A549 treated with AZD2906 at 1 μM for 4 hours (cell line): Measurements from ENCODE around the gene EFHB. TPM values are rescaled to one million over a fixed set of nuclear protein-coding genes. Genes with fewer than 3 reads are reported as not detected.

ENCODE experiments used
- total RNA-seq: library from RNA; stranded (reverse); fragments of 200-300 nt; extraction: Qiagen RNA extraction; gene quantifications from 5 replicates; pipeline ENCODE4 v1.2.3, GENCODE V29; 2022

Gene EFHB, protein sequence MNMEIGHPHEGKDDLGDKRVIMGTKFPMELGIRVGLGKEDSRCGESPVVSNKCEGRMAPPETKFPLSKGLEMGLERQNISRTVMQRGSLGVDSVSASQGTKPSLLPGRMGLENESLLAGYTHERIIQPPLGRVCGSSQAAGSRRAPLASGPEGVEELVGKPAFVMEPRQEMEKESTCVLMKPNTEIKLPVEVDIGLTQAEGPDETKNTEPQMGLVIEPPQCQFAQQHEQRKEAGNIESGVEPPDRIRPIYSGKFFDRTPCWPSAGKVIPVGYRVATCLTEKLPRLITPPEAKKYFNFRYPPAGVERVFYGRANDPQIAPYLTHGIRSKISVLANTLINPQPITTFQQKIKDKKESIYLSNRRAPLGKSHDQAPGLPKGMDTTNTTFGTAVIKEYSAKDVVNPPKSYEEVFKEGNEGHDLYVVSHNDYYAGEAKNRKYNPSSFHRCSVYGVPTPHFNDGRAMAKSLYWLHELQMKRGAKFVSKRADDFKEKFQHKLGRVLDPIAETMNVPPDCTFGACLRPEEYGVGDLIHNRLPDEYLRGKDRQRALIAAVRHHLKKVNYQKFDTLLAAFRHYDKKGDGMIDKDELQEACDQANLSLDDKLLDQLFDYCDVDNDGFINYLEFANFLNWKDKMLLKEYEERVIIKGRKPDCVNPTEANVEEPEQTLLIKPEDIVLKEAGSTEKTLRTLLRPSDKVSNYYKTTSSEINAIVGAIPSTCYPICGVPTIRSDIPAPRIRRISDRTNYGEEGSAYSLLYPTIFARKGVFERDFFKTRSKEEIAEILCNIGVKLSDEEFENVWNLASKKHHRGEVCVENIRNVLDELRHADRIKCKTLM
- 0.79 to 1.5 TPM (median 1.2 TPM) in 5 replicates for total RNA-seq

GRCh38 chr3:19934098-19934566 lies at the start of gene EFHB:
Gene EFHB (minus strand): TSS chr3:19934217. CDS start chr3:19934018, 199 bp downstream.

DNA sequence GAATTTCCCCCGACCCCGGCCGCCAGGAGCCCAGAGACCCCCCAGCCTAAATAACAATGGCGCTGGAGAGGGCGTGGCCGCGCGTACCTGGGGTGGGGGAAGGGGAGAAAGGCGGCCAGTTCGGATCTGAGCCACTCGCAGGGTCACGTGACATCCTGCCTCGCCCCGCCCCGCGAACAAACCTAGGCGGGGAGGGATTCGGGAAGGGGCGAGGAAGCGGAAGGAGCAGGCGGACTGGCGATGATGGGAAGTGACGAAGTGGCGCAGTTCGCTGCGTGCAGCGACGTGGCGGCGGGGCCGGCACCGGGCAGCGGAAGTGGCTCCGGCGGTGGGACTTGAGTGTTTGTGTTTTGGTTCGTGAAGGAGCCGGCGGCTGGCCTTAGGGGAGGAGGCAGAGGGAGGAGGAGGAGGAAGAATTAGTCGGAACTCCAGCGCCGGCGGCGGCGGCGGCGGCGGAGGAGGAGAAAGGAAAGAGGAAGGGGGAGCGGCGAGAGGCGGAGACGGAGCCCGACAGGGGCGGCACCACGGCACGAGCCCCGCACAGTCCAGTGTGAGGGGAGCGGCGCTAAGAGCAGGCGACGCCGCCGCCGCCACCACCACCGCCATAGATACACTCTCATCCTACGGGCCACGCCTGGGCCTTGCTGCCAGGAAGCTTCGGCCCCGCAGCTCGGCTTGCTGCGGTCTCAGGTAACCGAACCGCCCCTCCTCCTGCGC lies 13.0 kb upstream of the EFHB start, which contains the start of gene RAB5A:
RAB5A (plus strand) TSS at position 266 of the 717 bp plus-strand sequence. CDS start 3,802 bp downstream, outside the sequence.

Other genes starting within 250 kb of the EFHB start
- gene RAB5A, start 12.9 kb upstream of the EFHB start, total RNA-seq = 41.3 to 66.5 TPM (median 48.0 TPM) in 5 replicates
- gene PP2D1, start 78.0 kb upstream of the EFHB start, total RNA-seq = not detected in 5 replicates
- 4.6 to 6.7 TPM (median 5.9 TPM) in 5 replicates for gene KAT2B, start 106.2 kb upstream of the EFHB start, total RNA-seq